ENCODE results near the gene ROBO4.
A peak's percentile ranks its signal among the peaks of the same experiment; 100 is the strongest.

Gene ROBO4

GRCh38 chr11:124875943-124876817 is 21.5 kb downstream of the ROBO4 start:
- in situ Hi-C loops (cut with HindIII; ENCODE audit: low sequenced_read_pairs), result no loop called here

GRCh38 chr11:124875401-124875800 is 22.3 kb downstream of the ROBO4 start:
- in situ Hi-C loops (cut with HindIII; ENCODE audit: low sequenced_read_pairs), result no loop called here
- TF ChIP-seq CTCF (IDR thresholded peaks at IDR 0.05; ENCODE audit: low read depth, low read length, missing control alignments), result no peak
- no peak for DNase-seq (ENCODE audit: low read depth)
- peak overlapping the region; percentile 56 for H3K4me3 ChIP-seq (ENCODE audit: low read depth, low read length)

More at GRCh38 chr11:124875943-124876817, 21.5 kb downstream of the ROBO4 start:
- H3K4me3 ChIP-seq (ENCODE audit: low read depth, low read length), result peak overlapping the region; percentile 56
- DNase-seq (ENCODE audit: low read depth), result peak; percentile 91
- peak; percentile 60 for TF ChIP-seq CTCF (IDR thresholded peaks at IDR 0.05; ENCODE audit: low read depth, low read length, missing control alignments)

- no peak for TF ChIP-seq CTCF (IDR thresholded peaks at IDR 0.05; ENCODE audit: low read depth, low read length, missing control alignments)
- no peak for DNase-seq (ENCODE audit: low read depth)
- no peak overlapping the region for H3K4me3 ChIP-seq (ENCODE audit: low read depth, low read length)
- in situ Hi-C loops (cut with HindIII; ENCODE audit: low sequenced_read_pairs), result no loop called here
Measured at GRCh38 chr11:124874571-124875255, 23.0 kb downstream of the ROBO4 start.

- H3K4me3 ChIP-seq (ENCODE audit: low read depth, low read length), result no peak overlapping the region
- no peak for DNase-seq (ENCODE audit: low read depth)
- TF ChIP-seq CTCF (IDR thresholded peaks at IDR 0.05; ENCODE audit: low read depth, low read length, missing control alignments), result no peak
- in situ Hi-C loops (cut with HindIII; ENCODE audit: low sequenced_read_pairs), result no loop called here
Measured at GRCh38 chr11:124873951-124874350, 23.7 kb downstream of the ROBO4 start.

- TF ChIP-seq CTCF (IDR thresholded peaks at IDR 0.05; ENCODE audit: low read depth, low read length, missing control alignments), result no peak
- in situ Hi-C loops (cut with HindIII; ENCODE audit: low sequenced_read_pairs), result no loop called here
Measured at GRCh38 chr11:124872741-124873140, 24.9 kb downstream of the ROBO4 start.

GRCh38 chr11:124872280-124872679 is 25.4 kb downstream of the ROBO4 start:
- in situ Hi-C loops (cut with HindIII; ENCODE audit: low sequenced_read_pairs), result no loop called here
- no peak overlapping the region for H3K4me3 ChIP-seq (ENCODE audit: low read depth, low read length)
- no peak for TF ChIP-seq CTCF (IDR thresholded peaks at IDR 0.05; ENCODE audit: low read depth, low read length, missing control alignments)
- no peak for DNase-seq (ENCODE audit: low read depth)

More at GRCh38 chr11:124872741-124873140, 24.9 kb downstream of the ROBO4 start:
- H3K4me3 ChIP-seq (ENCODE audit: low read depth, low read length), result no peak overlapping the region
- DNase-seq (ENCODE audit: low read depth), result no peak
